MCF 10A (cell line): ENCODE measurements around the gene NFATC1. TPM values are rescaled to one million over a fixed set of nuclear protein-coding genes. Genes with fewer than 3 reads are reported as not detected.

Experiments
- BruUV-seq: library from RNA; stranded (reverse); fragments of 400-500 nt; replicated peaks from 2 replicates; lab custom pipeline; 2021; lab: Mats Ljungman, UMichigan
- CTCF ChIA-PET: fragments of 300-600 bp; sonication (Branson Sonifier 250); formaldehyde crosslinking; extraction: SDS; loops from one replicate; lab custom pipeline; 2021; ENCODE audit warnings: antibody characterized with exemption, inconsistent platforms; lab: Yijun Ruan, JAX
- POLR2A ChIA-PET: fragments of 300-600, 350-650 bp; sonication (Branson Sonifier 250); formaldehyde crosslinking; extraction: SDS; loops from one replicate; lab custom pipeline; 2020; ENCODE audit warnings: antibody characterized with exemption, inconsistent platforms; lab: Yijun Ruan, JAX
- DNase-seq: peaks from one replicate; pipeline ENCODE4 v3.0.0-alpha.2; 2018; ENCODE audit not compliant: unreplicated experiment
- H3K27ac Mint-ChIP-seq: one replicate; pipeline ENCODE4 v1.8.0; 2022; ENCODE audit warnings: mild to moderate bottlenecking, low read depth, mixed read lengths; ENCODE audit not compliant: unreplicated experiment
- H3K27me3 Mint-ChIP-seq: one replicate; pipeline ENCODE4 v1.8.0; 2022; ENCODE audit warnings: mixed read lengths; ENCODE audit not compliant: insufficient read depth, unreplicated experiment
- H3K36me3 Mint-ChIP-seq: one replicate; pipeline ENCODE4 v1.8.0; 2022; ENCODE audit warnings: mild to moderate bottlenecking, moderate library complexity, mixed read lengths; ENCODE audit not compliant: insufficient read depth, unreplicated experiment
- H3K4me1 Mint-ChIP-seq: one replicate; pipeline ENCODE4 v1.8.0; 2022; ENCODE audit warnings: mixed read lengths; ENCODE audit not compliant: insufficient read depth, unreplicated experiment
- H3K4me3 Mint-ChIP-seq: one replicate; pipeline ENCODE4 v1.8.0; 2022; ENCODE audit warnings: mild to moderate bottlenecking, moderate library complexity, mixed read lengths; ENCODE audit not compliant: unreplicated experiment
- H3K9me3 Mint-ChIP-seq: one replicate; pipeline ENCODE4 v1.8.0; 2022; ENCODE audit warnings: mixed read lengths; ENCODE audit not compliant: unreplicated experiment
- intact Hi-C: fragments of 100-400 bp; cut with micrococcal nuclease; formaldehyde crosslinking; loops from 2 replicates; pipeline ENCODE4 v1.14.1; 2022
- total RNA-seq: library from RNA; stranded (reverse); gene quantifications from 2 replicates; pipeline ENCODE4 v1.2.3, GENCODE V29; 2022
- TF ChIP-seq, protein P1 (sequence below): fragments of 200-600 bp; IDR thresholded peaks from one replicate; pipeline ENCODE4 v1.8.0; 2022; ENCODE audit warnings: antibody characterized with exemption, mild to moderate bottlenecking; ENCODE audit not compliant: unreplicated experiment

Gene NFATC1
- total RNA-seq, 1 experiment from 2014 or later: 2.0 TPM

DNA sequence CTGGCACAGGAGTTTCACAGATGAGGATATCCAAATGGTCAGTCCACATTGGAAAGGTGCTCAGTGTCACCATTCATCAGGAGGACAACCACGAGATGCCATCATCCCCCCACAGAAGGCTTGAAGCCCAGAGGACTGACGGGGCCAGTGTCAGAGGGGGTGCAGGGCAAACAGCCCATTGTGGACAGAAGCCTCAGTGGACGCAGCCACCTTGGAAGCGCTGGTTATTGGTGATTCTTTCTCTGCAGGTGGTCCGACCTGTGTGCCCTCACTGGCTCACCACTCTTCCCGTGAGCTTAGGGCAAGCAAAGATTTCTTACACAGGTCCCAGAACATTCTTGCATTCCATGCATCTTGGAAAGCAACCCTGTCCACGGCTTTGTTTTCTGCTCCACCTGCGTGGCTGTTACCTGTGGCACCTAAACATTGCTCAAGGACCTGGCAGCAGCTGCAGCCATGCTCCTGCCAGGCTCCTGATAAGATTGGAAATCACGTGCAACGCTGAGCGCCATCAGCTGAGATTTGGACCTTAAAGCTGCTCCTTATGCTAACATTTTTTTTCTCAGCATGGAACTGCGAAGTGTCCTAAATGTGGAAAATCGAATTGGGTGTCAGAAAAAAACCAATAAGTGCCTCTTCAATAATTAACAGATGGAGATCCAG lies 172.9 kb downstream of the NFATC1 start:
- no peak overlapping the region for H3K4me3 Mint-ChIP-seq
- H3K36me3 Mint-ChIP-seq: no peaks in the 10 kb centered on the region
- no peak overlapping the region for H3K27ac Mint-ChIP-seq
- no peaks in the 10 kb centered on the region for H3K27me3 Mint-ChIP-seq
- H3K4me1 Mint-ChIP-seq: no peaks in the 10 kb centered on the region
- peaks cover 21% of the 10 kb centered on the region for H3K9me3 Mint-ChIP-seq
- BruUV-seq: no TSS peak
- ChIA-PET POLR2A (no interaction called here), CTCF (interaction anchor here (0.6 kb wide), 1 partner anchor 370 kb away, joined by 3 read pairs; no protein-coding TSS in a partner anchor)
- TF ChIP-seq, protein P1, sequence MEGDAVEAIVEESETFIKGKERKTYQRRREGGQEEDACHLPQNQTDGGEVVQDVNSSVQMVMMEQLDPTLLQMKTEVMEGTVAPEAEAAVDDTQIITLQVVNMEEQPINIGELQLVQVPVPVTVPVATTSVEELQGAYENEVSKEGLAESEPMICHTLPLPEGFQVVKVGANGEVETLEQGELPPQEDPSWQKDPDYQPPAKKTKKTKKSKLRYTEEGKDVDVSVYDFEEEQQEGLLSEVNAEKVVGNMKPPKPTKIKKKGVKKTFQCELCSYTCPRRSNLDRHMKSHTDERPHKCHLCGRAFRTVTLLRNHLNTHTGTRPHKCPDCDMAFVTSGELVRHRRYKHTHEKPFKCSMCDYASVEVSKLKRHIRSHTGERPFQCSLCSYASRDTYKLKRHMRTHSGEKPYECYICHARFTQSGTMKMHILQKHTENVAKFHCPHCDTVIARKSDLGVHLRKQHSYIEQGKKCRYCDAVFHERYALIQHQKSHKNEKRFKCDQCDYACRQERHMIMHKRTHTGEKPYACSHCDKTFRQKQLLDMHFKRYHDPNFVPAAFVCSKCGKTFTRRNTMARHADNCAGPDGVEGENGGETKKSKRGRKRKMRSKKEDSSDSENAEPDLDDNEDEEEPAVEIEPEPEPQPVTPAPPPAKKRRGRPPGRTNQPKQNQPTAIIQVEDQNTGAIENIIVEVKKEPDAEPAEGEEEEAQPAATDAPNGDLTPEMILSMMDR: no peak
- intact Hi-C loops: no loop called here
- DNase-seq: no peak

DNA sequence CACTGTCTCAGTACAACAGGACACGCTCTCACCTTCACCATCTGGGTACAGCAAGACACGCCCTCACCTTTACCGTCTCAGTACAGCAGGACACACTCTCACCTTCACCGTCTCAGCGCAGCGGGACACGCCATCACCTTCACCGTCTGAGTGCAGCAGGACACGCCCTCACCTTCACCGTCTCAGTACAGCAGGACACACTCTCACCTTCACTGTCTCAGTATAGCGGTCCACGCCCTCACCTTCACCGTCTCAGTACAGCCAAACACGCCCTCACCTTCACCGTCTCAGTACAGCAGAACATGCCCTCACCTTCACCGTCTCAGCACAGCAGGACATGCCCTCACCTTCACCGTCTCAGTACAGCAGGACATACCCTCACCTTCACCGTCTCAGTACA lies 174.0 kb downstream of the NFATC1 start:
- no peak for DNase-seq
- Mint-ChIP-seq H3K27ac (no peak overlapping the region), H3K27me3 (no peaks in the 10 kb centered on the region), H3K36me3 (no peaks in the 10 kb centered on the region), H3K4me1 (no peaks in the 10 kb centered on the region), H3K4me3 (no peak overlapping the region), H3K9me3 (peaks cover 17% of the 10 kb centered on the region)
- no TSS peak for BruUV-seq
- CTCF ChIA-PET: interaction anchor here (0.6 kb wide), 1 partner anchor 75 kb away, joined by 3 read pairs; no protein-coding TSS in a partner anchor
- intact Hi-C loops: no loop called here
- TF ChIP-seq, protein P1: no peak
- POLR2A ChIA-PET: no interaction called here

DNA sequence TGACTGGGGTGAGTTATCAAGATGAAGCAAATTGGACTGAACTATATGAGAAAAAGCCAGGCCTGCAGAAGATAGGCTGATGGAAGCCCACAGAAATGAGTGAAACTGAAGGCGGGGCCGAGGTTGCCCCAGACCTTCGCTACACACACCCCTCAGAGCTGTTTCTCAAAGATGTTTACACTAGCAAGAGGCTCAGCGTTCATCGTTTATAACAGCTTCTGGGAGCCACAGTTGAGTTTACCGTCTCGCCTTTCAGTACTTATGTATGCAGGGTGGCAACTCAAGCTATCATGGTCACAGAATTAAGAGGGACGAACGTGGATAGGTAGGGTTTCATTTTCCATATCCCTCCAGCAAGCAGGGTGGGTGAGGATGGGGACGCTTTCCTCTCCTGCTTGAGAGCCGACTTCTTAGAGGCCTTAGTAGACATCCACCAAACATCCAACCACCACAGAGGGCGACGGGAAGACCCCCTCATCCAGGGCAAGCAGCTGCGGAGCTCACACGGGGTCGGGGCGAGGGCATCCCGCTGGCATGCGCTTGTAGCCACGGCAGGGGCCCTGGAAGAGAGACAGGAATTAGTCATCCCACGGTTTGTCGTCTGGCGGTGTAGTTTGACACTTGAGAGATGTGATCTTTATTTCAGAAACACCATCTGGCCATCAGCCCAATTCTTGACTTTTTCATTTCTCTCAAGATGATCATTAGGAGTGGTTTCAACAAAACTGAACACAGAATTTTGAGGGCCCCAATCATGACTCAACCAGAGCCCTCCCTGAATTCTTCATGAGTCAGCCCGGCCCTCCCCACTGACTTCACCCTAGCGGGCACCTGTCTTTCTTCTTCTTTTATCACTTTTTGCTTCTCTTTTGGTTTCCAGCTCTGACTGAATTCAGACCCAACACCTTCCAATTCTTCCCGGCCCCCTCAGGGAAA lies 174.8 kb downstream of the NFATC1 start:
- intact Hi-C loops: no loop called here
- no TSS peak for BruUV-seq
- Mint-ChIP-seq H3K27ac (no peak overlapping the region), H3K9me3 (peaks cover 17% of the 10 kb centered on the region), H3K36me3 (no peaks in the 10 kb centered on the region), H3K4me3 (no peak overlapping the region), H3K27me3 (no peaks in the 10 kb centered on the region), H3K4me1 (no peaks in the 10 kb centered on the region)
- ChIA-PET CTCF (interaction anchor here (0.6 to 0.7 kb wide), 3 partner anchors 12 to 74 kb away, joined by 3 read pairs; no protein-coding TSS in a partner anchor), POLR2A (no interaction called here)
- TF ChIP-seq, protein P1: no peak
- DNase-seq: peak; percentile 51
